ENCODE measurements around the gene NFATC2IP. TPM values are rescaled to one million over a fixed set of nuclear protein-coding genes. Genes with fewer than 3 reads are reported as not detected.

The NFATC2IP gene
- total and polyA plus RNA-seq, 9 of the 15 experiments (the other 6 are each of a cell fraction or from before 2014, with no cell fraction given), result 15.6 to 106 (median 46.9) TPM

DNA sequence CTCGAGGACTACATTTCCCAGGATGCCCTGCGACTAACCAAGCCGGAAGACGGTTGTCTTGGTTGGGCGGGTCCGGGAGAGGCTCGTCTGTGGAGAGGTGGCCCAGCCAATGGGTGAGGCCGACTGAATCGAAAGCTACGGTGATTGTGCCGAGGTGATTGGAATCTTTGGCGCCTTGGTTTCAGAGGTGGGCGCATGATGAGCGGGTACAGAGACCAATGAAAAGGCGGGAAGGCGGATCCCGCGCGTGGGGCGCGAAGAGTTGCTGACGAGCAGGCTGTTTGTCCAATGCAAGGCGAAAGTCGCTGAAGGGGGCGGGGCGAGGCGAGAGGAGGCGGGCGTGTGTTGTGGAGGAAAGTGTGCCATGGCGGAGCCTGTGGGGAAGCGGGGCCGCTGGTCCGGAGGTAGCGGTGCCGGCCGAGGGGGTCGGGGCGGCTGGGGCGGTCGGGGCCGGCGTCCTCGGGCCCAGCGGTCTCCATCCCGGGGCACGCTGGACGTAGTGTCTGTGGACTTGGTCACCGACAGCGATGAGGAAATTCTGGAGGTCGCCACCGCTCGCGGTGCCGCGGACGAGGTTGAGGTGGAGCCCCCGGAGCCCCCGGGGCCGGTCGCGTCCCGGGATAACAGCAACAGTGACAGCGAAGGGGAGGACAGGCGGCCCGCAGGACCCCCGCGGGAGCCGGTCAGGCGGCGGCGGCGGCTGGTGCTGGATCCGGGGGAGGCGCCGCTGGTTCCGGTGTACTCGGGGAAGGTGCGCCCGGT lies at the start of gene NFATC2IP (continued):
- TF ChIP-seq RBM39 (optimal IDR thresholded peaks at IDR 0.05; ENCODE audit: low read depth, low read length), result no peak
- no peak; the same call in 1 of the 2 replicates for TF ChIP-seq NFE2 (IDR thresholded peaks at IDR 0.05; ENCODE audit: low read depth)
- no peak for TF ChIP-seq KAT8 (IDR thresholded peaks at IDR 0.05; ENCODE audit: low read depth)
- no peak for TF ChIP-seq KHSRP (IDR thresholded peaks at IDR 0.05)
- no peak for TF ChIP-seq MYNN (IDR thresholded peaks at IDR 0.05)
- TF ChIP-seq MYNN (CRISPR knock-in tag; IDR thresholded peaks at IDR 0.05), result no peak
- TF ChIP-seq SMARCA4 (IDR thresholded peaks at IDR 0.05), result no peak
- TF ChIP-seq MGA (IDR thresholded peaks at IDR 0.05), result no peak
- no peak for TF ChIP-seq MTF1 (CRISPR knock-in tag; IDR thresholded peaks at IDR 0.05; ENCODE audit: borderline replicate concordance)
- TF ChIP-seq NR4A1 (CRISPR knock-in tag; IDR thresholded peaks at IDR 0.05), result no peak
- TF ChIP-seq NR4A1 (tag; IDR thresholded peaks at IDR 0.05), result no peak
- no peak for TF ChIP-seq TAF15 (IDR thresholded peaks at IDR 0.05; ENCODE audit: low read depth, low read length)
- TF ChIP-seq HMBOX1 (IDR thresholded peaks at IDR 0.05), result no peak
- no peak for TF ChIP-seq THAP7 (CRISPR knock-in tag; IDR thresholded peaks at IDR 0.05)
- no peak for TF ChIP-seq POLR3A (IDR thresholded peaks at IDR 0.05; ENCODE audit: borderline replicate concordance, extremely low read depth, insufficient read depth, insufficient read length)
- no peak for TF ChIP-seq XRCC3 (IDR thresholded peaks at IDR 0.05)
- no peak for TF ChIP-seq ZFP30 (CRISPR knock-in tag; IDR thresholded peaks at IDR 0.05; ENCODE audit: borderline replicate concordance)
- TF ChIP-seq ZNF77 (CRISPR knock-in tag; IDR thresholded peaks at IDR 0.05), result no peak

Data from K562 (cell line).